Panc1 (cell line): ENCODE data around the gene DPH1.

Experiments used
- CTCF ChIP-seq: fragments of 450-650 bp; IDR thresholded peaks from 2 replicates; pipeline ENCODE4 v1.5.1; 2017; ENCODE audit warnings: mild to moderate bottlenecking
- REST ChIP-seq, 2 experiments: IDR thresholded peaks; 2 replicates each; pipeline ENCODE4 v1.6.1; 2011 to 2012; ENCODE audit warnings: low read depth in 2 of 2, control low read depth in 1 of 2, low read length in 1 of 2, mild to moderate bottlenecking in 1 of 2, moderate library complexity in 1 of 2; ENCODE audit not compliant: insufficient read depth in 1 of 2

GRCh38 chr17:2051061-2051932 is 21.3 kb downstream of the DPH1 start:
- TF ChIP-seq CTCF (no peak), REST (IDR thresholded peaks at IDR 0.05; ENCODE audit: insufficient read depth in 1 of 2, low read depth in 2 of 2, low read length in 1 of 2) (no peak)
